Endothelial cell of umbilical vein (primary cell): ENCODE data around the gene CARHSP1. TPM values are rescaled to one million over a fixed set of nuclear protein-coding genes. Genes with fewer than 3 reads are reported as not detected.

ENCODE experiments used
- BruUV-seq: library from RNA; stranded (reverse); fragments of 400-500 nt; replicated peaks from 2 replicates; lab custom pipeline; 2021; lab: Mats Ljungman, UMichigan
- CTCF ChIA-PET: fragments of 300-600, 350-600 bp; sonication (Branson Sonifier 250); formaldehyde crosslinking; loops from one replicate; lab custom pipeline; 2021; ENCODE audit warnings: antibody characterized with exemption, inconsistent platforms; lab: Charles Lee
- POLR2A ChIA-PET: fragments of 300-600, 350-600 bp; sonication (Branson Sonifier 250); formaldehyde crosslinking; loops from one replicate; lab custom pipeline; 2021; ENCODE audit warnings: antibody characterized with exemption, inconsistent platforms; lab: Charles Lee
- DNase-seq: peaks from one replicate; pipeline ENCODE4 v3.0.0-alpha.2; 2011; ENCODE audit warnings: low read depth, low spot score
- FAIRE-seq: peaks from 2 replicates; lab custom pipeline; 2011; peaks lifted over from hg19 to GRCh38; lab: Jason Lieb, UNC
- H2AFZ ChIP-seq: 2 replicates; pipeline ENCODE4 v1.6.0; 2012; ENCODE audit warnings: low read depth, low read length, control low read depth, inconsistent platforms
- H3K27ac ChIP-seq: 2 replicates; pipeline ENCODE4 v1.5.1; 2011; ENCODE audit warnings: low read depth, mild to moderate bottlenecking, control low read depth, low read length, moderate library complexity; ENCODE audit not compliant: insufficient read depth
- H3K27me3 ChIP-seq, 2 experiments: 2 replicates each; pipeline versions ENCODE4 v1.6.0 to v1.6.1; 2011; ENCODE audit warnings: low read length in 2 of 2, mixed read lengths in 1 of 2; ENCODE audit not compliant: control insufficient read depth in 2 of 2, insufficient read depth in 2 of 2
- H3K36me3 ChIP-seq, 2 experiments: 2 replicates in 1 of 2; 3 replicates in 1 of 2; pipeline ENCODE4 v1.5.1; 2011; ENCODE audit warnings: low read length in 2 of 2, mild to moderate bottlenecking in 1 of 2, moderate library complexity in 1 of 2; ENCODE audit not compliant: control insufficient read depth in 2 of 2, insufficient read depth in 2 of 2; ENCODE audit errors: extremely low read depth in 1 of 2
- H3K4me1 ChIP-seq: 3 replicates; pipeline ENCODE4 v1.5.1; 2011; ENCODE audit warnings: mild to moderate bottlenecking, low read length; ENCODE audit not compliant: control insufficient read depth, insufficient read depth; ENCODE audit errors: extremely low read depth
- H3K4me2 ChIP-seq: 2 replicates; pipeline ENCODE4 v1.6.1; 2011; ENCODE audit warnings: low read length, control low read depth, mixed read lengths; ENCODE audit not compliant: insufficient read depth
- H3K4me3 ChIP-seq, 3 experiments: fragments of 200-600 bp in 1 of 3; sonication (generic), shearing (Covaris generic) in 1 of 3; replicated peaks in 1 of 3; 2 replicates each; pipeline ENCODE4 v1.5.1; 2011 to 2016; ENCODE audit warnings: control low read depth in 3 of 3, low read length in 3 of 3, mild to moderate bottlenecking in 2 of 3, inconsistent platforms in 1 of 3, low read depth in 1 of 3, moderate library complexity in 1 of 3; ENCODE audit not compliant: insufficient read depth in 1 of 3
- H3K79me2 ChIP-seq: 2 replicates; pipeline ENCODE4 v1.6.0; 2012; ENCODE audit warnings: low read length, inconsistent platforms; ENCODE audit not compliant: control insufficient read depth, insufficient read depth
- H3K9ac ChIP-seq: replicated peaks from 2 replicates; pipeline ENCODE3; 2011; ENCODE audit warnings: low read length, control low read depth; ENCODE audit not compliant: insufficient read depth; ENCODE audit errors: extremely low read depth
- H3K9me1 ChIP-seq: replicated peaks from 3 replicates; pipeline ENCODE4 v1.6.0; 2011; ENCODE audit warnings: mild to moderate bottlenecking, low read length; ENCODE audit not compliant: control insufficient read depth, insufficient read depth; ENCODE audit errors: extremely low read depth
- H3K9me3 ChIP-seq: replicated peaks from 2 replicates; pipeline ENCODE4 v1.5.1; 2012; ENCODE audit warnings: low read length, inconsistent platforms; ENCODE audit not compliant: control insufficient read depth, insufficient read depth
- H4K20me1 ChIP-seq: replicated peaks from 2 replicates; pipeline ENCODE3; 2011; ENCODE audit warnings: mild to moderate bottlenecking, low read length; ENCODE audit not compliant: control insufficient read depth, insufficient read depth; ENCODE audit errors: extremely low read depth
- EZH2 ChIP-seq: IDR thresholded peaks from 2 replicates; pipeline ENCODE4 v1.6.1; 2012; ENCODE audit warnings: borderline replicate concordance, low read depth, mild to moderate bottlenecking, moderate library complexity, low read length, inconsistent platforms; ENCODE audit not compliant: severe bottlenecking
- FOS ChIP-seq: IDR thresholded peaks from 2 replicates; pipeline ENCODE4 v1.6.1; 2011; ENCODE audit warnings: mild to moderate bottlenecking, low read length, moderate library complexity, borderline replicate concordance; ENCODE audit not compliant: insufficient read depth
- GATA2 ChIP-seq: IDR thresholded peaks from 2 replicates; pipeline ENCODE4 v1.7.0; 2011; ENCODE audit warnings: low read depth, mild to moderate bottlenecking, moderate library complexity, mixed read lengths, low read length; ENCODE audit not compliant: insufficient read length, insufficient read depth
- JUN ChIP-seq: IDR thresholded peaks from 2 replicates; pipeline ENCODE4 v1.6.1; 2011; ENCODE audit warnings: borderline replicate concordance, low read depth; ENCODE audit not compliant: insufficient read length, insufficient read depth
- MAX ChIP-seq: IDR thresholded peaks from 2 replicates; pipeline ENCODE4 v1.6.1; 2011; ENCODE audit not compliant: insufficient read depth, insufficient read length
- MYC ChIP-seq: IDR thresholded peaks from one replicate; pipeline ENCODE4 v1.6.1; 2011; ENCODE audit warnings: mild to moderate bottlenecking, low read depth, low read length
- POLR2A ChIP-seq: IDR thresholded peaks from 2 replicates; pipeline ENCODE4 v1.6.1; 2012; ENCODE audit warnings: low read depth, mild to moderate bottlenecking, control low read depth, low read length
- POLR2AphosphoS5 ChIP-seq: IDR thresholded peaks from 2 replicates; pipeline ENCODE4 v1.6.1; 2012; ENCODE audit warnings: low read depth, mild to moderate bottlenecking, control low read depth, low read length, moderate library complexity; ENCODE audit not compliant: insufficient read depth
- dilution Hi-C: fragments of 300-500 bp; cut with MboI; formaldehyde crosslinking; loops from one replicate; pipeline ENCODE4 v1.15.0; 2019; ENCODE audit warnings: low sequenced_read_pairs; ENCODE audit not compliant: extremely low pct_ligation_motif_present
- intact Hi-C: fragments of 100-400 bp; cut with micrococcal nuclease; formaldehyde crosslinking; loops from one replicate; pipeline ENCODE4 v1.10.0; 2022
- polyA plus RNA-seq, 4 experiments: library from polyadenylated mRNA; depleted of rRNA in 3 of 4; stranded (reverse) in 3 of 4; unstranded in 1 of 4; fragments of >200 nt; gene quantifications; 2 replicates each; pipeline versions ENCODE4 v1.2.1 to v1.2.3, GENCODE V29; 2011 to 2012; ENCODE audit warnings: missing spikeins in 1 of 4
- total RNA-seq: library from RNA; stranded (reverse); gene quantifications from 2 replicates; pipeline ENCODE4 v1.2.3, GENCODE V29; 2021
- TF ChIP-seq, protein P1 (sequence below), 2 donors: IDR thresholded peaks; 1 replicate in 1 of 2; 2 replicates in 1 of 2; pipeline ENCODE4 v1.5.1; 2011; ENCODE audit warnings: low read length in 2 of 2, mild to moderate bottlenecking in 2 of 2, moderate library complexity in 2 of 2, control low read depth in 1 of 2, inconsistent platforms in 1 of 2, low read depth in 1 of 2; ENCODE audit not compliant: insufficient read depth in 1 of 2; ENCODE audit errors: extremely low read depth in 1 of 2

Gene CARHSP1
- total and polyA plus RNA-seq, 2 donors (not counting 3 experiments of a cell fraction or from before 2014, with no cell fraction given) = 64.9 to 72.5 TPM

GRCh38 chr16:8831450-8831849, 37.4 kb downstream of the CARHSP1 start:
- intact Hi-C loops = no loop called here
- Histone ChIP-seq H3K9ac (no peak overlapping the region), H3K27ac (no peak overlapping the region), H3K27me3 (no peaks in the 10 kb centered on the region), H3K9me1 (no peaks in the 10 kb centered on the region), H3K36me3 (peaks cover 5 to 11% of the 10 kb centered on the region in 2 experiments), H3K79me2 (peaks cover 15% of the 10 kb centered on the region), H2AFZ (no peak overlapping the region), H3K4me2 (no peak overlapping the region), H3K4me3 (no peak overlapping the region), H4K20me1 (no peaks in the 10 kb centered on the region), H3K4me1 (peaks cover 18% of the 10 kb centered on the region), H3K9me3 (no peaks in the 10 kb centered on the region)
- ChIA-PET CTCF (interaction anchor here (1.0 kb wide), 1 partner anchor 49 kb away, joined by 3 read pairs; no protein-coding TSS in a partner anchor), POLR2A (no interaction called here)
- DNase-seq (no peak), FAIRE-seq (no peak)
- dilution Hi-C loops = no loop called here
- no peak for TF ChIP-seq FOS
- no peak for TF ChIP-seq POLR2A
- TF ChIP-seq MYC = no peak
- TF ChIP-seq MAX = no peak
- no peak for TF ChIP-seq GATA2
- TF ChIP-seq JUN = no peak
- no peak for TF ChIP-seq EZH2
- TF ChIP-seq POLR2AphosphoS5 = no peak
- TF ChIP-seq, protein P1, sequence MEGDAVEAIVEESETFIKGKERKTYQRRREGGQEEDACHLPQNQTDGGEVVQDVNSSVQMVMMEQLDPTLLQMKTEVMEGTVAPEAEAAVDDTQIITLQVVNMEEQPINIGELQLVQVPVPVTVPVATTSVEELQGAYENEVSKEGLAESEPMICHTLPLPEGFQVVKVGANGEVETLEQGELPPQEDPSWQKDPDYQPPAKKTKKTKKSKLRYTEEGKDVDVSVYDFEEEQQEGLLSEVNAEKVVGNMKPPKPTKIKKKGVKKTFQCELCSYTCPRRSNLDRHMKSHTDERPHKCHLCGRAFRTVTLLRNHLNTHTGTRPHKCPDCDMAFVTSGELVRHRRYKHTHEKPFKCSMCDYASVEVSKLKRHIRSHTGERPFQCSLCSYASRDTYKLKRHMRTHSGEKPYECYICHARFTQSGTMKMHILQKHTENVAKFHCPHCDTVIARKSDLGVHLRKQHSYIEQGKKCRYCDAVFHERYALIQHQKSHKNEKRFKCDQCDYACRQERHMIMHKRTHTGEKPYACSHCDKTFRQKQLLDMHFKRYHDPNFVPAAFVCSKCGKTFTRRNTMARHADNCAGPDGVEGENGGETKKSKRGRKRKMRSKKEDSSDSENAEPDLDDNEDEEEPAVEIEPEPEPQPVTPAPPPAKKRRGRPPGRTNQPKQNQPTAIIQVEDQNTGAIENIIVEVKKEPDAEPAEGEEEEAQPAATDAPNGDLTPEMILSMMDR (IDR thresholded peaks at IDR 0.05; ENCODE audit: extremely low read depth in 1 of 2, insufficient read depth in 1 of 2, low read depth in 1 of 2, low read length in 2 of 2) = no peak
- BruUV-seq = no TSS peak
